Pancreas (tissue), 10 donors: ENCODE measurements around the gene RNF208. TPM values are rescaled to one million over a fixed set of nuclear protein-coding genes. Genes with fewer than 3 reads are reported as not detected.
A peak's percentile ranks its signal among the peaks of the same experiment; 100 is the strongest.

Experiments used
- ATAC-seq, 4 donors: fragments of 200-7000 bp; cut with Tn5 transposase; one replicate each; pipeline versions ENCODE4 v1.8.0 to v1.9.1; 2020; ENCODE audit warnings: mild to moderate bottlenecking in 4 of 4, moderate library complexity in 4 of 4
- DNase-seq, 6 donors: peaks; one replicate each; pipeline ENCODE4 v3.0.0-alpha.2; 2020
- FAIRE-seq: peaks from 2 replicates; lab custom pipeline; 2012; peaks lifted over from hg19 to GRCh38; lab: Jason Lieb, UNC
- H3K27ac ChIP-seq, 4 donors: fragments of 200-600 bp; sonication (generic); 1 replicate in 3 of 4; 2 replicates in 1 of 4; pipeline versions ENCODE4 v1.5.0 to v1.8.0; 2020
- H3K27me3 ChIP-seq, 4 donors: fragments of 200-600 bp; one replicate each; pipeline ENCODE4 v1.8.0; 2021
- H3K36me3 ChIP-seq, 3 donors: fragments of 200-600 bp; sonication (generic) in 1 of 3; one replicate each; pipeline versions ENCODE4 v1.5.0 to v1.8.0; 2020 to 2021
- H3K4me1 ChIP-seq, 3 donors: fragments of 200-600 bp; one replicate each; pipeline ENCODE4 v1.8.0; 2021
- H3K4me3 ChIP-seq, 4 donors: fragments of 200-600 bp; sonication (generic) in 2 of 4; one replicate each; pipeline versions ENCODE4 v1.5.0 to v1.8.0; 2020 to 2021
- H3K9me3 ChIP-seq, 4 donors: fragments of 200-600 bp; one replicate each; pipeline ENCODE4 v1.8.0; 2021
- WGBS, 2 donors: extraction: QIAGEN DNeasy Blood & Tissue Kit; methylation state at CpG; one replicate each; pipeline ENCODE4 v1.1.7; 2013; 5-methylcytosine and 5-hydroxymethylcytosine counted together
- intact Hi-C, 3 donors: fragments of 100-400 bp; cut with DNase I; formaldehyde crosslinking; loops; one replicate each; pipeline versions ENCODE4 v1.11.1 to v1.14.2; 2022
- polyA plus RNA-seq, 2 donors: library from polyadenylated mRNA; stranded (reverse); fragments of 200-250 nt; gene quantifications; one replicate each; pipeline ENCODE4 v1.2.3, GENCODE V29; 2013
- total RNA-seq, 6 donors: library from RNA; stranded (reverse); fragmentation: NEBNext Ultra II Directional in 4 of 6; extraction: Animal tissue kit (Norgen Biotek cat#: 25700) in 4 of 6; gene quantifications; one replicate each; pipeline versions ENCODE4 v1.2.1 to v1.2.4, GENCODE V29; 2021 to 2023
- TF ChIP-seq, protein P1 (sequence below), 4 donors: fragments of 200-600 bp; sonication (generic) in 3 of 4; IDR thresholded peaks; one replicate each; pipeline versions ENCODE4 v1.5.0 to v1.8.0; 2021; ENCODE audit warnings: antibody characterized with exemption in 4 of 4
- donor health status: healthy with polysubstance abuse.
- donor health status: DM: no; HTN: no; CAD: no; lungs with moderate emphysema.
- donor health status: DM: no; HTN: no; CAD: no.
- donor health status: control.
- donor health status: control.
- donor health status: Bipolar disorder and iron deficiency.
- donor health status: DM: yes; HTN: yes; CAD: no.
- donor health status: DM: no; HTN: no; CAD: no.
- donor health status: DM: no; HTN: no; CAD: no.
- donor health status: DM: yes; HTN: yes; CAD: no.

The RNF208 gene
- total and polyA plus RNA-seq, 8 donors, result 3.3 to 20.7 (median 3.4) TPM

DNA sequence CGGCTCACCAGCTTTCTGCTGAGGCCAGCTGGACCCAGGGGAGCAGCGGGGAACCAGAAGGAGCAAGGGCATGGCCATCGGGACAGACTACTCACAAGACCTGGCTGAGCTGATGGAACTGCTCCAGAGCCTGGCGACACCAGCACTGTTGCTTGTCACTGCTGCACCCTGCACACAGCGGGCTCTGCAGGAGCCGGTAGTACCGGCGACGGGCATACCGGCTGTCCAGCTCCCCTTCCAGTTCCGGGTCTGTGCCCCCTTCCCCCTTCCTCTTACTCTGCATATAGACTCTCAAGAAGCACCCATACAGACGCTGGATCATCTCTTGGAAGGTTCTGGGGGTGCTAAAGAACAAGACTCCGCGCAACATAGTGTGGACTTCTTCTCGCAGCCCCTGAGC, 34.7 kb downstream of the RNF208 start:
- peaks cover 25 to 45% (median 34%) of the 10 kb centered on the region in 3 donors for H3K4me1 ChIP-seq
- peak overlapping the region; percentile 86 to 97 (median 89) for H3K4me3 ChIP-seq
- DNase-seq, result no peak
- H3K9me3 ChIP-seq, result no peaks in the 10 kb centered on the region
- TF ChIP-seq, protein P1, sequence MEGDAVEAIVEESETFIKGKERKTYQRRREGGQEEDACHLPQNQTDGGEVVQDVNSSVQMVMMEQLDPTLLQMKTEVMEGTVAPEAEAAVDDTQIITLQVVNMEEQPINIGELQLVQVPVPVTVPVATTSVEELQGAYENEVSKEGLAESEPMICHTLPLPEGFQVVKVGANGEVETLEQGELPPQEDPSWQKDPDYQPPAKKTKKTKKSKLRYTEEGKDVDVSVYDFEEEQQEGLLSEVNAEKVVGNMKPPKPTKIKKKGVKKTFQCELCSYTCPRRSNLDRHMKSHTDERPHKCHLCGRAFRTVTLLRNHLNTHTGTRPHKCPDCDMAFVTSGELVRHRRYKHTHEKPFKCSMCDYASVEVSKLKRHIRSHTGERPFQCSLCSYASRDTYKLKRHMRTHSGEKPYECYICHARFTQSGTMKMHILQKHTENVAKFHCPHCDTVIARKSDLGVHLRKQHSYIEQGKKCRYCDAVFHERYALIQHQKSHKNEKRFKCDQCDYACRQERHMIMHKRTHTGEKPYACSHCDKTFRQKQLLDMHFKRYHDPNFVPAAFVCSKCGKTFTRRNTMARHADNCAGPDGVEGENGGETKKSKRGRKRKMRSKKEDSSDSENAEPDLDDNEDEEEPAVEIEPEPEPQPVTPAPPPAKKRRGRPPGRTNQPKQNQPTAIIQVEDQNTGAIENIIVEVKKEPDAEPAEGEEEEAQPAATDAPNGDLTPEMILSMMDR (IDR thresholded peaks at IDR 0.05), result no peak
- H3K36me3 ChIP-seq, result peaks cover 0 to 29% (median 18%) of the 10 kb centered on the region in 3 donors
- no peak overlapping the region for H3K27ac ChIP-seq
- 62 to 68% methylated on average over 15 of the region's 15 CpGs for WGBS, 2 donors
- ATAC-seq, result no peak
- intact Hi-C loops, result loop anchor here in 1 of 3 donors (5.0 kb wide), 1 partner anchor 70 kb away; no protein-coding TSS in a partner anchor
- H3K27me3 ChIP-seq, result no peaks in the 10 kb centered on the region
- no peak for FAIRE-seq

DNA sequence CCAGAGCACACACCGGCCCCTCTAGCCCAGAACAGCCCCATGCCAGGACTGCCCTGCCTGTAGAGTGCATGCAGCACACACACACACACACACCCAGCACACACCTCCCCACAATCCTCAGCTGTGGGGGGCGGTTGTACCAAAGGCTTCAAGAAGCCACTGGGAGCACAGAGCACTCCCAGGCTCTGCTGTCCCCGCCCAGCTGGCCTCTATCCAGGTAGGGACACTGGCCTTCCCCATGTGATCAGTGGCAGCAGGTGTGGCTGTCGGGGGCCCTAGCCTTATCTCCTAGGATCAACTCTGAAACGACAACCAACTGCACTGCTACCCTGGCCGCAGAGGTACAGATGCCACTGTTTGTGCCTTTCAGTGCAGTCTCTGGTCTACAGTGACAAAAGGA, 35.7 kb downstream of the RNF208 start:
- WGBS, 2 donors, result 37 to 58% methylated on average over 6 of the region's 6 CpGs
- Histone ChIP-seq H3K9me3 (no peaks in the 10 kb centered on the region), H3K27ac (no peak overlapping the region), H3K36me3 (peaks cover 0 to 33% (median 27%) of the 10 kb centered on the region in 3 donors), H3K4me3 (peak overlapping the region in 1 of 4 donors; percentile 5), H3K4me1 (peaks cover 25 to 37% (median 34%) of the 10 kb centered on the region in 3 donors), H3K27me3 (no peaks in the 10 kb centered on the region)
- intact Hi-C loops, result loop anchor here in 1 of 3 donors (5.0 kb wide), 1 partner anchor 69 kb away; no protein-coding TSS in a partner anchor
- FAIRE-seq, result no peak
- TF ChIP-seq, protein P1 (IDR thresholded peaks at IDR 0.05), result no peak
- no peak for ATAC-seq
- DNase-seq, result peak in 1 of 6 donors; percentile 61

DNA sequence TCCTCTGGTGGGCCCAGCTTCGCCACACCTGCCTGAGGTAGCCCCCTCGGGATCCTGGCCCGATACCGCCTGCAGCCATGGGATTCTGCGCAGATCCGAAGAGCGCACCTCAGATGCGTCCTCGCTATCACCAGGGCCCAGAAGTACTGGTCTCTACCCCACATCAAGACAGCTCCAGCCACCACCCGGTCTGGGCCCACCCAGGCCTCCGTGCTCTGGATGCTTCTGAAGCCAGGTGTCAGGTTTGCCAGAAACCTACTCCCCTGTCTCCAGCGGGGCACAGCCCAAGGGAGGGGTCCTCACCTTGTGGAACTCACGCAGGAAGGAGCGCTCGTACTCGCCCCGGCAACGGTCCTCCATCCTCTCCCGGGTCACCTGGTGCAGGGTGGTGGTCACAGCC, 36.1 kb downstream of the RNF208 start:
- H3K27me3 ChIP-seq, result no peaks in the 10 kb centered on the region
- no peak overlapping the region for H3K4me3 ChIP-seq
- ATAC-seq (no peak), FAIRE-seq (no peak), DNase-seq (no peak)
- intact Hi-C loops, result loop anchor here in 1 of 3 donors (5.0 kb wide), 1 partner anchor 69 kb away; no protein-coding TSS in a partner anchor
- 89 to 92% methylated on average over 19 of the region's 19 CpGs for WGBS, 2 donors
- TF ChIP-seq, protein P1 (IDR thresholded peaks at IDR 0.05), result no peak
- no peaks in the 10 kb centered on the region for H3K9me3 ChIP-seq
- peaks cover 0 to 37% (median 31%) of the 10 kb centered on the region in 3 donors for H3K36me3 ChIP-seq
- H3K4me1 ChIP-seq, result peaks cover 25 to 34% (median 34%) of the 10 kb centered on the region in 3 donors
- H3K27ac ChIP-seq, result no peak overlapping the region

DNA sequence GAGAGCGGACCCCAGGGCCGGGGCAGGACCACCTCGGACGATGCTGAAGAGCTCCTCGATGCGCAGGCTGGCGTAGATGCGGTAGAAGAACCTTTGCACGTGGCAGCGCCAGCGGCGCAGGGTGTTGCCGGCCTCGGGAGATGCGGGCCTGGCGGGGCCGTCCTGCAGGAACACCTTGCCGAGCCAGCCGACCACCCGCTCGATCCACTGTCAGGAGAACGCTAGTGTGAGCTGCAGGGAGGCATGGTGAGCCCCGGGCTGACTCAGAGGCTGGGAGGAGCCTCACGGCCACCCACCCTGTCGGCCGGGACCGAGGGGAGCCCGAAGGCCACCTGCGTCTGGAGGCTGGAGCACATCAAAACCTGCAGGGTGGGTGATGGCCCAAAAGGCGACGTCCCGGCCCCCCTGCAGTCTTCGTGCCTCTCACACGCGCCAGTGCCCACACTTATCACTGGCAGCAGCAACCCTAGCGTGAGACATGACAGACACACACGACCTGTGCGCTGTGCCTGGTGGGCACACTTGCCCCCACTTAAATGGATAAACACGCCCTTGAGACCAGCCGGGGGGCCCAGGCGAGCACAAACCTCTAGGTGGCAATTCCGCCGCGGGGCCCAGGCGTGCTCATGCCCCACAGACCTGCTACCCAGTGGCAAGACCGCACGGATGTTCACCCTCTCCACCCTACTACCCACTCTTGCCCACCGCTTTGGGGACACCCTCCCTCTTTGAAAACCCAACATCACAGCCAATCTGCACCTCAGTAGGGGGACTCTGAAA, 37.0 kb downstream of the RNF208 start:
- H3K36me3 ChIP-seq, result peaks cover 0 to 46% (median 38%) of the 10 kb centered on the region in 3 donors
- no peak overlapping the region for H3K4me3 ChIP-seq
- WGBS, 2 donors, result 89 to 90% methylated on average over 48 of the region's 48 CpGs
- H3K4me1 ChIP-seq, result peaks cover 19 to 26% (median 25%) of the 10 kb centered on the region in 3 donors
- intact Hi-C loops, result loop anchor here in 1 of 3 donors (5.0 kb wide), 1 partner anchor 68 kb away; no protein-coding TSS in a partner anchor
- no peak for ATAC-seq
- H3K27ac ChIP-seq, result no peak overlapping the region
- no peaks in the 10 kb centered on the region for H3K27me3 ChIP-seq
- DNase-seq, result peak in 1 of 6 donors; percentile 36
- TF ChIP-seq, protein P1 (IDR thresholded peaks at IDR 0.05), result no peak
- FAIRE-seq, result no peak
- no peaks in the 10 kb centered on the region for H3K9me3 ChIP-seq
